GM18511 (cell line): ENCODE results near the gene KLK14.

ENCODE experiments used
- ATAC-seq: cut with Tn5 transposase; IDR thresholded peaks from one replicate; pipeline ENCODE4 v1.9.1; 2021; ENCODE audit warnings: mild to moderate bottlenecking, moderate library complexity; ENCODE audit not compliant: unreplicated experiment

Gene KLK14, protein sequence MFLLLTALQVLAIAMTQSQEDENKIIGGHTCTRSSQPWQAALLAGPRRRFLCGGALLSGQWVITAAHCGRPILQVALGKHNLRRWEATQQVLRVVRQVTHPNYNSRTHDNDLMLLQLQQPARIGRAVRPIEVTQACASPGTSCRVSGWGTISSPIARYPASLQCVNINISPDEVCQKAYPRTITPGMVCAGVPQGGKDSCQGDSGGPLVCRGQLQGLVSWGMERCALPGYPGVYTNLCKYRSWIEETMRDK

DNA sequence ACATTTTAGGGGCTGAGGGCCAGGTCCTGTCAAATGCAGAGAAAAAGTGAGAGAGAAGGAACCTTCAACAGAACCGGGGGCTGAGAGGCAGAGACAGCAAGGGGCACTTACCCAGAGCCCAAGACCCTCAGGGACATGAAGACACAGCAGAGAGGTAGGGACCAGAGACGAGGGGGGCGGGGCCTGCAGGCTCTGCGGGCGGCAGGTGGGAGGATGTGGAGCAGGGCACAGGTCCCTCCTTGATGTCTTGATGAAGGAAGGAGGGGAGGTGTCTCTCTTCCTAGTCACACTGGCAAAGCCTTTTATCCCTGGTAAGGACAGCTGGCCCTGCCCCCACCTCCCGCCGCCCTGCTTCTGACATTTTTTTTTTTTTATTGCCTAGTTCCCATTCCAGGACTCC is at the start of gene KLK14:
KLK14 (minus strand) TSS at position 277 of the 400 bp plus-strand sequence; CDS start at position 4, 273 bp downstream.
- no peak for ATAC-seq

DNA sequence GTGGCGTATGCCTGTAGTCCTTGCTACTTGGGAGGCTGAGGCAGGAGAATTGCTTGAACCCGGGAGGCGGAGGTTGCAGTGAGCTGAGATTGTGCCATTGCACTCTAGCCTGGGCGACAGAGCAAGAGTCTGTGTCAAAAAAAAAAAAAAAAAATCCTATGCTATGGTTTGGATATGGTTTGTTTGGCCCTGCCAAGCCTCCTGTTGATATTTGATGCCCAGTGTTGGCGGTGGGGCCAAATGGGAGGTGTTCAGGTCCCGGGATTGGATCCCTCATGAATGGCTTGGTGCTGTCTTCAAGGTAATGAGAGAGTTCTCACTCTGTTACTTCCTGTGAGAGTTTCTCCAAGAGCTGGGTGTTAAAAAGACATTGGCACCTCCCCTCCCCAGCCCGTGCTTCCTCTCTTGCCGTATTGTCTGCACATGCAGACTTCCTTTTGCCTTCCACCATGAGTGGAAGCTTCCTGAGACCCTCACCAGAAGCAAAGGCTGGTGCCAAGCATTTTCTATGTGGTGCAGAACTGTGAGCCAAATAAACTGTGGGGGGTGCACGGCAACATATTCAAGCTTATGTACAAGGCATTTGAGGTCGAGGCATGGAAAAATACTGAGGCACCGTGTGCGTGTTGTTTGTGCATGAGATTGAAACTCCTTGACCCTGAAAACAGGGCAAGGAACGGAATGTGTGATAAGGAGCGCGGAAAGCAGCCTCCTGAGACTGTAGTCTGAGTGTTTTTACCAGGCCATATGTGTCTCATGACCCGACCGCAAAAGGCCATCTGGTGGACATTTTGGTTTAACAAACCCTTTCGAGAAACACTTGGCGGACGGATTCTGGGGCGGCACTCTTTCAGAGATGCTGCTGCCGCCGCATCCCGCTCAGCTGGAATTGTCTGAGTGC is 49.3 kb upstream of the KLK14 start:
- no peak for ATAC-seq

DNA sequence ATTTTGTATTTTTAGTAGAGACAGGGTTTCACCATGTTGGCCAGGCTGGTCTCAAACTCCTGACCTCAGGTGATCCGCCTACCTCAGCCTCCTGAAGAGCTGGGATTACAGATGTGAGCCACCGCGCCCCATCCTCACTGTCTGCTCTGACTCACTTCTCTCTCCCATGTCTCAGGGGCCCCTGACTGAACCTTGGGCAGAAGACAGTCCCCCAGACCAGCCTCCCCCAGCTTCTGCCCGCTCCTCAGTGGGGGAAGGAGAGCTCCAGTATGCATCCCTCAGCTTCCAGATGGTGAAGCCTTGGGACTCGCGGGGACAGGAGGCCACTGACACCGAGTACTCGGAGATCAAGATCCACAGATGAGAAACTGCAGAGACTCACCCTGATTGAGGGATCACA is 47.0 kb upstream of the KLK14 start:
- ATAC-seq = no peak

DNA sequence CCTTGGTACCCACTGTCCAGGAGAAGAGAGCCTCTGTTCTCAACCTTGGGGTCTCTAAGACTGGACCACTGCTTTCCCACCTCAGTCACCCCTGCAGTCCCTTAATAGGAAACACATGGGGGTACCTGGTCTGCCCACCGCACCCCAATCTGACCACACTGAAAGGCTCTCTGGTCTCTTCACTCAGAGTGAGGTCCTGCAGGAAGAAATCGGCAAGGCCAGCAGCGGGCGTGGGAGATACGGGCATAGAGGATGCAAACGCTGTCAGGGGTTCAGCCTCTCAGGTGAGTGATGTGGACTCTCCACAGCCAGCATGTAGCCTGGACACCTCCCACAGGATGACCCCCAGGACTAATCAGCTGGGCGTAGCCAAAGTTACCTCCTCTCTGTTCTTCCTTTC is 45.5 kb upstream of the KLK14 start:
- ATAC-seq = no peak

DNA sequence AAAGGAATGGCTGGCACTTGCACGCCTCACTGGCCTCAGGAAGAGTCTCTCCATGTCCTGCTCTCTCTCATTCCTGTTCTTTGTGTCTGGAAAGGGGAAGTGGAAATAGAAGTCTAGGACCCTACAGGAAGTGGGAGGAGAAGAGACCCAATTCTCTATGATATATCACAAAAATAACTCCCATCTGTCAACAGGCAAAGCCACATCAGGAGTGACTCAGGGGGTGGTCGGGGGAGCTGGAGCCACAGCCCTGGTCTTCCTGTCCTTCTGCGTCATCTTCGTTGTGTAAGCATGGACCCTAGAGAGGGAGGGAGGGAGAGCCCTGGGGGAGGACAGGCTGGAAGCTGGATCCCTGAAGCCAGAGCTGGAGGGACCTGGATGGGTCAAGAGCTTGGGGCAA is 45.1 kb upstream of the KLK14 start:
- no peak for ATAC-seq

DNA sequence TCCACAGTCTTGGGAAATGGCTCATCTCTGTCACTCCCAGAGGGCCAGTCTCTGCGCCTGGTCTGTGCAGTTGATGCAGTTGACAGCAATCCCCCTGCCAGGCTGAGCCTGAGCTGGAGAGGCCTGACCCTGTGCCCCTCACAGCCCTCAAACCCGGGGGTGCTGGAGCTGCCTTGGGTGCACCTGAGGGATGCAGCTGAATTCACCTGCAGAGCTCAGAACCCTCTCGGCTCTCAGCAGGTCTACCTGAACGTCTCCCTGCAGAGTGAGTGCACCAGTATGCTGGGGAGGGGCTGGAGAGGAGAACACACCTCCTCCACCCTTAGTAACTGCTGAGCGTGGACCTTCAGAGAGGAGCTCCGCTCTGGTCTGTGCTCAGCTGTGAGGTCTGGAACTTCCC is 44.3 kb upstream of the KLK14 start:
- ATAC-seq = no peak

DNA sequence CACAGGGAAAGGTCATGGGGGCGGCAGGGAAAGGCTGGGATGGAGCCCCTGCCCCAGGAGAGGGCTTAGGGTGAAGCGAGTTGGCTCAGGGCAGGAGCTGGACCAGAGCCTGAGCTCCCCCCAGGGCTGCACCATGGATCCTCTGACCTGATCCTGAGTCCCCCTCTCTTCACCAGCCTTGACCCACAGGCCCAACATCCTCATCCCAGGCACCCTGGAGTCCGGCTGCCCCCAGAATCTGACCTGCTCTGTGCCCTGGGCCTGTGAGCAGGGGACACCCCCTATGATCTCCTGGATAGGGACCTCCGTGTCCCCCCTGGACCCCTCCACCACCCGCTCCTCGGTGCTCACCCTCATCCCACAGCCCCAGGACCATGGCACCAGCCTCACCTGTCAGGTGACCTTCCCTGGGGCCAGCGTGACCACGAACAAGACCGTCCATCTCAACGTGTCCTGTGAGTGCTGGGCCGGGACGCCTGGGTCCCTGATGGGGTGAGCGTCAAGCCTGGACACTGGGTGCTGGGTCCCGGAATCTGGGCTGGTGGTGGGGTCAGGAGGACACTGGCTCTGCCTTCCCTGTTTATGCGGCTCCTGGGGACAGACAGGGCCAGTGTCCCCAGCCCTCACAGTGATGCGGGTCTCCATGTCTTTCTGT is 42.9 kb upstream of the KLK14 start:
- ATAC-seq = no peak

DNA sequence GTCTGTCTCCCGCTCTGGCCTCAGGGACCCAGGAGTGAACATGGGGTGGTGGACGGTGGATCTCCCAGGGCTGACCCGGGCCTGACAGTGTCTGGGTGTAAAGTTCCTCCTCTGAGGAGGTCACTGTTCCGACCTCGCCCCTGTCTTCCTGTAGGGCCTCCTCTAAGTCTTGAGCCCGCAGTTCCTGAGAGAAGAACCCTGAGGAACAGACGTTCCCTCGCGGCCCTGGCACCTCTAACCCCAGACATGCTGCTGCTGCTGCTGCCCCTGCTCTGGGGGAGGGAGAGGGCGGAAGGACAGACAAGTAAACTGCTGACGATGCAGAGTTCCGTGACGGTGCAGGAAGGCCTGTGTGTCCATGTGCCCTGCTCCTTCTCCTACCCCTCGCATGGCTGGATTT is 42.0 kb upstream of the KLK14 start, which contains the start of gene SIGLEC9:
SIGLEC9 (plus strand) TSS at position 178 of the 400 bp plus-strand sequence; CDS start at position 247, 69 bp downstream.
- ATAC-seq = no peak

DNA sequence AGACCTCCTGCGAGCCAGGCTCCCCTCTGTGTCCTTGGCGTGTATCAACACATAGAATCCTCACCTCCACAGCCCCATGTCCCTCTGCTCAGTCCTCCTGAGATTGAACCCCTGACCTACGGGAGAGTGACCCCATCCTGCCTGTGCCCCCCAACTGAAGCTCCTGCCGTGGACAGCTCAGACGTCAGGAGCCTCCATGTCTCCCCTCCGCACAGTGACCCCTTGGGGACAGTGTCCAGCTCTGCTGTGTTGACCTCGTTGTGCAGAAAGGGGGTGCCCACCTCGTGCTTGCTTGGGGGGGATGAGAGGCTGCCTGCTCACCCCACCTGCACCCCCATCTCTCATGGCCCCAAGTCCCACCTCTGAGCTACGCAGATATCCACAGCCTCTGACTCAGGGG is 41.5 kb upstream of the KLK14 start:
- ATAC-seq = no peak

DNA sequence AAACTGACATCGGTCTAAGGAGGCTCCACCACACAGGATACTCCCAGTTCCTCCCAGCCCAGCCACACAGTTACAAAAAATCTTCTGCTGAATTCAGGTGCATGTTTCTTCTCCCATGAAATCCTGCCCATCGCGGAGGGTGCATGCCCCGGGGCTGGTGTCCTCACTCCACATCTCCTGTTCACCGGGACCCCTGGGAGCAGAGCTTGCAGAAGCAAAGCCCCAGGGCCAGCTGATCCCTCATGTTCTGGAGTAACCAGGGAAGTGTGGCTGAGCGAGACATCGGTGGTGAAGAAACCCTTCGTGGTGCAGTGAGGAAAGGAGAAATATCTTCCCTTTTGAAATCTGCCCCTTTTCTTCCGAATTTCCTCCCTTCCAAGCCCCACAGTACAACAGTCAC is 41.1 kb upstream of the KLK14 start:
- no peak for ATAC-seq

DNA sequence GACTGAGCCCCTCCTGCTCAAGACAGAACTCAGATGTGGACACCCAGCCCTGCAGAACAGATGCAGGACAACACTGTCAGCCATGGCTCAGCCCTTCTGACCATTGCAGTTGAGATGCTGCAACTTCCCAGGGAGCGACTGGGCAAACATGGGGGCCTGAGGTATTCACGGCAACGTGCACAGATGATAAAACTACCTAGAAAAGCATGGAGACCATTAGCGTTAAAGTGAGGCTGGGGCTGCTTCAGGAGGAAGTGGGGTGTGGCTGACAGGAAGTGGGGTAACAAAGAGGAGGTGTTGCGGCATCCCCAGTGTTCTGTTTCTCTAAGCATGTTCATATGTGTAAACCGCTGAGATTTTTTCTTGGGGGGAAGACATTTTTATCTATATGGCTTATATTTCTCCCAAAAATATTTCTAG is 40.7 kb upstream of the KLK14 start:
- no peak for ATAC-seq

DNA sequence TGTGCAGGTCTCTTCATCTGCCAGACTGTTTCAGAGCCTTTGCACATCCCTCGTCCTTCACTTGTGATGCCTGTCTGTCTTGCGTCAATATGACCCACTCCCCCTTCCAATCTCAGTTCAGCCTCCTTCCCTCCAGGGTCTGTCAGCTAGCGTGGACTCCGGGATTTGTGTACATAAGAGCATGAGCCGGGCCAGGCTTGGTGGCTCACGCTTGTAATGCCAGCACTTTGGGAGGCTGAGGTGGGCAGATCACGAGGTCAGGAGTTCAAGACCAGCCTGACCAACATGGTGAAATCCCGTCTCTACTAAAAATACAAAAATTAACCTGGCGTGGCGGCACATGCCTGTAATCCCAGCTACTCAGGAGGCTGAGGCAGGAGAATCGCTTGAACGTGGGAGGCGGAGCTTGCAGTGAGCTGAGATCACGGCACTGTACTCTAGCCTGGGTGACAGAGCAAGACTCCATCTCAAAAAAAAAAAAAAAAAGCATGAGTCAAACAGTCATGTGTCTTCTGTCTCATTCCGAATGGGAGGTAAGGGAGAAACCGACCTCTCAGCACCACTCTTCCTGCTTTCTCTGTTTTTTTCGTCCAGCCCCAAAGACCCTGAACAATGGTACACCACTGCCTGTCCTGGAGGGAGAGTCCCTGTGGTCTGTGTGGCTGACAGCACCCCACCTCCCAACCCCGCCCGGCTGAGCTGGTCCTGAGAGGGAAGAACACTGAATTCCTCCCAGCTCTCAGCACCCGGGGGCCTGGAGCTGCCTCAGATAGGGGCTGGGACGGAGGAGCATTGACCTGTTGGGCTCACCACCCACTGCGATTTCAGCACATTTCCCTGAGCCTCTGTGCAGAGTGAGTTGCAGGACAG is 39.7 kb upstream of the KLK14 start:
- ATAC-seq = no peak

DNA sequence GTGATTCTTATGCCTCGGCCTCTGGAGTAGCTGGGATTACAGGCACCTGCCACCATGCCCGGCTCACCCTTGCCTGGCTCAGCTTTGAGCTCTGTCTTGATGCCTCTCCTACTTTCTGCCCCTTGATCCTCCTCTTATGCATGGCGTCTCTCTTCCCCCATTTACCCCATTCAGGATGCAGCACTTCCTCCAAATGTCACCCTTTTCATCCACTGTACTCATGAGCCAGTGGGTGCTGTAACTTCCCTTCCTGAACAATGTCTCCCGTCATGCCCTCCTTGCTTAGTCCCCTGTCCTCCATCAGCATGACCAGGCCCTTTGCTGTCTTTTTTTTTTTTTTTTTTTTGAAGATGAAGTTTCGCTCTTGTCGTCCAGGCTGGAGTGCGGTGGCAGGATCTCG is 38.6 kb upstream of the KLK14 start:
- no peak for ATAC-seq

DNA sequence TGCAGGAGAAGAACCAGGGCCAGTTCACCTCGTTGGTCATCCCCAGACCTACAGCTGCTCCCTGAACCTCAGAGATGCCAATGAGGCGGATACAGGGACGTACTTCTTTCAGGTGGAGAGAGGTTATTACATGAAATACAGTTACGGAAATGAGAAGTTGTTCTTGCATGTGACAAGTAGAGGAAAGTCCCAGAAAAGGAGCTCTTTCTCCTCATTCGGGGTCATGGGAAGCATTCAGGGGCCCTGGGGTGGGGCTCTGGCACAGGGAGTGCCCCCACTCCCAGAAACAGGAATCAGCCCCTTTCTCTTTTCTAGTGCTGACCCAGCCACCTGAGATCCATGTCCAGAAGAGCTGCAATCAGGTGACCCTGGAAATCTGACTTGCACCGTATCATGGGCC is 37.5 kb upstream of the KLK14 start:
- ATAC-seq = no peak

DNA sequence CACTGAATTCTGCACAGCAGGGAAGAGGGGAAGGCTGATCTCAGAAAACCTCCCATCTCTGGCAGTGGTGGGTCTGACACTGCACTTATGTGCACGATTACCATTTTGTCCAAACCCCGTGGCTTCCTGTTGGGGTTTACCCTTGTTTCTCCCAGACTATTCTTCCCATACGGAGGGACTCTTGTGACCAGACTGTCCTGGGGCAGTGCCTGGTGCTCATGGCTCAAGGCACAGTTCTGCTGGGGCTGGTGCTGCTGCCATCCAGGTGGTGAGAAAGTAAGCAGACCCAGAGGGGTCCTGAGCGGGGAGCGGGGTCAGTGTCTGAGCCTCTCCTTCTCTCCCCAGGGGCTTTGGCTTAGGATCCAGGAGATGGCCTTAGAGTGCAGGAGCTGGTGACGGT is 36.9 kb upstream of the KLK14 start:
- no peak for ATAC-seq

DNA sequence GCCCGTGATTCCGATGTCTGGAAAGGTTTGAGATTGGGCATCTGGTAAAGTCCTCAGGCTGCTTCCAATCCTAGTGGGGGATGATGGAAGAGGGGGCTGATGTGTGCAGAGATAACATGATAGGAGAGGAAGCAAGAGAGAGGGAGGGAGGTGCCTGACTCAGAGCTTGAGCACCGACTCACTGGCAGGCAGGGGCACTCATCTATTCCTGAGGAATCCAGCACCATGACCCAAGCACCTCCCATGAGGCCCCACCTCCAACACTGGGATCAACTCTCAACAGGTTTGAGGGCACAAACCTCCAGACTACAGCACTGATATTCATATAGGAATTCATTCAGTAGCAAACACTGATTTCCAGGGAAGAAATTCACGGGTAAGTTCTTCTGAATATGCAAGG is 36.4 kb upstream of the KLK14 start:
- ATAC-seq = no peak

DNA sequence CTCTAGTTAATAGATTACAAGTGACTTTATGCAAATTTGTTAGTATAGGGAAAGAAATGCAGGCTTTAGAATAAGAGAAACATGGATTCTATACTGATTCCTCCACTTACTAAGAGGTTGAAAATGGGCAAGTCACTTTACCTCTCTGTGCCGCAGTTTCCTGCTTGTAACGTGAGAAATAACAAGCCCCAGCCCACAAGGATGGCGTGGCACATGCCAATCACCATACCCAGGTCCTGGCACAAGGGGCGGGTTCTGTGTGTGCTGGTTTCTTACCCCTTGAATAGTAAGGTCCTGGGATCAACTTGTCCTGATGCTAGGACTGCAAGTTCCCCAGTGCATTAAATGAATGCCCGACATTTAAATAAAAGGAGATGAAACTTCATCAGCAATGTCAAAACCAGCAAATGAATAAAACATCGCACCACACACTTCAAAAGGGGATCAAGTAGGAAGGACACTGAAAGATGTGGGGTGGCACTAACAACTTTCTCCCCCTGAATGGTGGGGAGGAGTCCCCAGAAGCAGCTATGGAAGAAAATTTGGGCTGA is 34.1 kb upstream of the KLK14 start:
- no peak for ATAC-seq

DNA sequence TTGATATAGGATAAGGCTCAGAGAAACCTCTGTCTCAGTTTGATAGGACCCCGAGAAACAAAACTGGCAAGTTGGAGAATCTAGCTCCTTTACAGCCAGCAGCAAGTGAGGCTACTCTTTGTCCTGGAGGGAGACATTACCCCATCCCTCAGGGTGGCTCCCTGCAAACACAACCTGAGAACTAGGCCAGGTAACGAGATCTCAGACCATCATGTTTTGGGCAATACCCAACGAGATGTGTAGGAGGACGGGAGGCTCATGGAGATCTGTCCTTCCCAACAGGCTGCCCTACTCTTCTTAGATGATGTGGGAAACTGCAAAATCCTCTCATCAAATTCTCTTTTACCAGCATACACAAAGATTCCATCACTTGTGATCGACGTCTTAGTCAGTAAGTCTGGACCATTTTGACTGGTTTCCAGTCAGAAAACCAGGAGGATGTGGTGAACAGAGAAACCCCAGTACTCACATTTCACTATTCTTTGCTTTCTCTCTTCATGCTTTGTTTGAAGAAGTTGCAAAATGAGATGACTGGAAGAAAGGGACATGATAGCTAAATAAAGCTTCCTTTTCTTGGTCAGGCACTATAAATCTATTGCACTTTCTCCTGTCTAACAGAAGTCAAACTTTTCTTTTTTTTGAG is 31.5 kb upstream of the KLK14 start:
- ATAC-seq = no peak

DNA sequence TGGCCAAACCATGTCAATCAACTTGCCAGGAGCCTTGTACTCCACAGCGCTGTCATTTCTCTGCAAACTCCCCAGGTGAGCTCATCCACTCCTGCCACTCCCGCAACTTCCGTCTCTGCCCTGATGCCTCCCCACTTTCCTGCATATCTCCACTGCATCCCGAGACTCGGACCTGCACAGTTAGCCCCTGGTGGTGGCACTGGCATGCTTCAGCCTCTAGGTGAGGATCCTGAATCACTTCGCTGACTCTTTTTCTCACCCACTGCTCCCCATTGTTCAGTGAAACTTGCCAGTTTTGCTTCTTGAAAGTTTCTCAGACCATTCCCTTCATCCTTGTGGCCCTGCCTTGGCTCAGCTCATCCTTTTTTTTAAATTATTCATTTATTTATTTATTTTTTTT is 28.9 kb upstream of the KLK14 start:
- no peak for ATAC-seq

DNA sequence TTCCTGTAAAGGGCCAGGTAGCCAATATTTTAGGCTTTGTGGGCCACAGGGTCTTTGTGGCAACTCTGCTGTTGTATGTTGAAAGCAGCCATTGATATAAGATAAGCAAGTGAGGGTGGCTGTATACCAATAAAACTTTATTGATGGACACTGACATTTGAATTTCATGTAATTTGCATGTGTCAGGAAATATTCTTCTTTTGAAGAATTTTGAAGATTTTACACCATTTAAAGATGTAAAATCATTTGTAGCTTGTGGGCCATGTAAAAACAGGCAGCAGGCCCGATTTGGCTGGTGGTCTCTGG is 27.9 kb upstream of the KLK14 start:
- ATAC-seq = no peak
